ENCODE data around the gene ABHD14A.

ABHD14A gene

DNA sequence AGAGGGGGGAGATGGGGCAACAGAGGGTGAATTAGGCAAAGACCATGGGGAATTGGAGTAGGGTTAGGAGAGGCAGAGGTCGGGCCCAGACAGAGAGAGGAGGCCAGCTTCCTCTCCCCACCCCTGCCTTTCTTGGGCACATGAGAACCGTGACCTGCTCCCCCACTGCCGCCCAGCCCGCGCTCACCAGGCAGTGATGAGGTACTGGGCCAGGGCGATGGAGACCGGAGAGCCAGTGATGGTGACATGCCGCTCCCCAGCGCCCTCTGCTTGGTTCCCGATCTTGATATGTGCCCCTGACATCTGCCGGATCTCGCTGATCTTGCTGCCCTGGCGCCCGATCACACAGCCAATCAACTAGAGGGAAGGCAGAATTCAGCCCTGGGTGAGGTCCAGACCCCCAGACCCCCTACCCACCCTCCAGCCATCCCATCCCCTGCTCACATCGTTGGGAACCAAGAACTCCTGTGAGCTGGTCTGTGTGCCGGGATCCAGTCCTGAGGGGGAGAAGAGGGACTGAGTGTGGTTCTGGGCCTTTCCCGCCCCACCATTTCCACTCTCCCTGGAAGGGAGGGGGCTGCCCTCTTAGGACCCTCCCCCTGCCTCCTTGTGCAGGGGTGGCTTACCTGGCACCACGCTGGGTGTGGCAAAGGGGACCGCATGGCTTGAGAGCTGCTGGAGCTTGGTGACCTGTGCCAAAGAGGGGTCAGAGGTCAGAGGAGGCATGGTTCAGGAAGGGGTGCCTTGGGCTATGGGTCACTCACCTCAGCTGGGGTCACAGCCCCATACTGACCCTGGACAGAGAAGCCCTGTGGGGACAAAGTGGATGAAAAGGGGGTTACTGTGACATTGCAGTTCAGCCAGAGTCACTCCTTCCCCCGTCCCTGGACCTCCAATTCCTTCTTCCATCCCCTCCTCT lies 16.0 kb upstream of the ABHD14A start:
- H3K36me3 ChIP-seq (ENCODE audit: insufficient read depth, low read length), result no peaks in the 10 kb centered on the region
- H3K4me3 ChIP-seq (ENCODE audit: low read depth in 1 of 2, low read length in 2 of 2), result no peak overlapping the region
- TF ChIP-seq, protein P1, sequence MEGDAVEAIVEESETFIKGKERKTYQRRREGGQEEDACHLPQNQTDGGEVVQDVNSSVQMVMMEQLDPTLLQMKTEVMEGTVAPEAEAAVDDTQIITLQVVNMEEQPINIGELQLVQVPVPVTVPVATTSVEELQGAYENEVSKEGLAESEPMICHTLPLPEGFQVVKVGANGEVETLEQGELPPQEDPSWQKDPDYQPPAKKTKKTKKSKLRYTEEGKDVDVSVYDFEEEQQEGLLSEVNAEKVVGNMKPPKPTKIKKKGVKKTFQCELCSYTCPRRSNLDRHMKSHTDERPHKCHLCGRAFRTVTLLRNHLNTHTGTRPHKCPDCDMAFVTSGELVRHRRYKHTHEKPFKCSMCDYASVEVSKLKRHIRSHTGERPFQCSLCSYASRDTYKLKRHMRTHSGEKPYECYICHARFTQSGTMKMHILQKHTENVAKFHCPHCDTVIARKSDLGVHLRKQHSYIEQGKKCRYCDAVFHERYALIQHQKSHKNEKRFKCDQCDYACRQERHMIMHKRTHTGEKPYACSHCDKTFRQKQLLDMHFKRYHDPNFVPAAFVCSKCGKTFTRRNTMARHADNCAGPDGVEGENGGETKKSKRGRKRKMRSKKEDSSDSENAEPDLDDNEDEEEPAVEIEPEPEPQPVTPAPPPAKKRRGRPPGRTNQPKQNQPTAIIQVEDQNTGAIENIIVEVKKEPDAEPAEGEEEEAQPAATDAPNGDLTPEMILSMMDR (IDR thresholded peaks at IDR 0.05; ENCODE audit: borderline replicate concordance, extremely low read depth, low read length, poor library complexity, severe bottlenecking), result no peak
- ATAC-seq (ENCODE audit: insufficient read depth, low read depth), result no peak
- DNase-seq, result no peak
- no peaks in the 10 kb centered on the region for H4K20me1 ChIP-seq (ENCODE audit: insufficient read depth, low read length)
- no peaks in the 10 kb centered on the region for H3K9me3 ChIP-seq (ENCODE audit: insufficient read depth, low read length, severe bottlenecking)
- H3K79me2 ChIP-seq (ENCODE audit: insufficient read depth, low read length), result no peaks in the 10 kb centered on the region
- H2AFZ ChIP-seq (ENCODE audit: low read depth, low read length), result no peak overlapping the region
- H3K4me1 ChIP-seq (ENCODE audit: insufficient read depth, low read length), result no peaks in the 10 kb centered on the region
- no peaks in the 10 kb centered on the region for H3K27me3 ChIP-seq (ENCODE audit: insufficient read depth, low read length, poor library complexity)
- no peak overlapping the region for H3K27ac ChIP-seq (ENCODE audit: low read length)
- no peak overlapping the region for H3K4me2 ChIP-seq (ENCODE audit: insufficient read depth, low read length)
- no peak overlapping the region for H3K9ac ChIP-seq (ENCODE audit: low read depth, low read length)

DNA sequence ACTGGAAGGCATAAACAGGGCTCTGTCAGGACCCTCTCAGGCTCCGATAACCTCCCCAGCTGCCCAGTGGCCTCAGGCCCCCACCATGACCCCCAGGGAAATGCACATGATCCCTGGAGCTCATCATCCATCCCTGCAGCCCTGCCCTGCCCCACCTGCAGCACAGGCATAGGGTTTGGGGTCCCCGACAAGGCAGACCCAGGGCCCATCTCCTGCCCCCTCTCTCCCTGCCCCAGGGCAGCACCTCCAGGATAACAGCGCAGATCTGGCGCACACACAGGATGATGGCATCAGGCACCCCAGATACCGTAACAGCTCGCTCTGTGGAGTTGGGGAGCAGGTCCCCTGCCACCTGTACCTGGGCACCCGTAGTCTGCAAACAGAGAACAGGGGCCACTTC lies 15.2 kb upstream of the ABHD14A start:
- Histone ChIP-seq H4K20me1 (ENCODE audit: insufficient read depth, low read length) (no peaks in the 10 kb centered on the region), H3K9me3 (ENCODE audit: insufficient read depth, low read length, severe bottlenecking) (no peaks in the 10 kb centered on the region), H3K4me3 (ENCODE audit: low read depth in 1 of 2, low read length in 2 of 2) (no peak overlapping the region), H3K36me3 (ENCODE audit: insufficient read depth, low read length) (no peaks in the 10 kb centered on the region), H3K4me2 (ENCODE audit: insufficient read depth, low read length) (no peak overlapping the region), H3K4me1 (ENCODE audit: insufficient read depth, low read length) (no peaks in the 10 kb centered on the region), H3K79me2 (ENCODE audit: insufficient read depth, low read length) (no peaks in the 10 kb centered on the region), H3K27me3 (ENCODE audit: insufficient read depth, low read length, poor library complexity) (no peaks in the 10 kb centered on the region), H3K27ac (ENCODE audit: low read length) (no peak overlapping the region), H2AFZ (ENCODE audit: low read depth, low read length) (no peak overlapping the region), H3K9ac (ENCODE audit: low read depth, low read length) (no peak overlapping the region)
- DNase-seq (no peak), ATAC-seq (ENCODE audit: insufficient read depth, low read depth) (no peak)
- no peak for TF ChIP-seq EZH2 (IDR thresholded peaks at IDR 0.05; ENCODE audit: borderline replicate concordance, low read depth, low read length, severe bottlenecking)
- TF ChIP-seq, protein P1 (IDR thresholded peaks at IDR 0.05; ENCODE audit: borderline replicate concordance, extremely low read depth, low read length, poor library complexity, severe bottlenecking), result no peak

DNA sequence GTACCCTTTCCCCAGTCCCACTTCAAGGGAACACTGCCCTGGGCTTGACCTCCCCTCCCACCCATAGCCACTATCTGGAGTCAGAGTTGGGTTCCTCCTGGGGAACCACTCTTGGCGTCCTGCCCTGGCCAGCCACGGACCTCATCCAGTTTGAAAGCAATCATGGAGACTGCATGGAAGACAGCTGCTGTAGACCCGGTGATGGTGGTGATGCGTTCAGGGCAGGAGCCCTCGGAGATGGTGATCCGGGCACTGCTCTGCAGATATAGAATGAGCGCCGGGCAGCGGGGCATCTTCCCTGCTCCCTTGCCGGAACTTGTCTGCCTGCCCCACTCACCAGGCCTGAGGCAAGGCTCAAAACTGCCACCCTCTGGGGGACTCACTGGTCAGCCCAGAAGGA lies 14.5 kb upstream of the ABHD14A start:
- Histone ChIP-seq H3K9me3 (ENCODE audit: insufficient read depth, low read length, severe bottlenecking) (no peaks in the 10 kb centered on the region), H3K9ac (ENCODE audit: low read depth, low read length) (no peak overlapping the region)
- no peak for TF ChIP-seq EZH2 (IDR thresholded peaks at IDR 0.05; ENCODE audit: borderline replicate concordance, low read depth, low read length, severe bottlenecking)
- TF ChIP-seq, protein P1 (IDR thresholded peaks at IDR 0.05; ENCODE audit: borderline replicate concordance, extremely low read depth, low read length, poor library complexity, severe bottlenecking), result no peak

More for the DNA sequence above, 14.5 kb upstream of the ABHD14A start:
- no peaks in the 10 kb centered on the region for H3K79me2 ChIP-seq (ENCODE audit: insufficient read depth, low read length)
- DNase-seq (no peak), ATAC-seq (ENCODE audit: insufficient read depth, low read depth) (no peak)
- no peaks in the 10 kb centered on the region for H4K20me1 ChIP-seq (ENCODE audit: insufficient read depth, low read length)
- no peak overlapping the region for H3K4me2 ChIP-seq (ENCODE audit: insufficient read depth, low read length)
- H2AFZ ChIP-seq (ENCODE audit: low read depth, low read length), result no peak overlapping the region
- no peaks in the 10 kb centered on the region for H3K4me1 ChIP-seq (ENCODE audit: insufficient read depth, low read length)
- no peaks in the 10 kb centered on the region for H3K36me3 ChIP-seq (ENCODE audit: insufficient read depth, low read length)
- no peak overlapping the region for H3K27ac ChIP-seq (ENCODE audit: low read length)
- H3K4me3 ChIP-seq (ENCODE audit: low read depth in 1 of 2, low read length in 2 of 2), result no peak overlapping the region
- no peaks in the 10 kb centered on the region for H3K27me3 ChIP-seq (ENCODE audit: insufficient read depth, low read length, poor library complexity)

All from DND-41 (cell line).